RWPE1 (cell line): ENCODE measurements around the gene SNCAIP.

ENCODE experiments used
- CTCF ChIA-PET: fragments of 350-600 bp; sonication (Branson Sonifier 250); formaldehyde crosslinking; extraction: SDS; loops from one replicate; lab custom pipeline; 2021; lab: Yijun Ruan, JAX
- POLR2A ChIA-PET: fragments of 400-600 bp; formaldehyde crosslinking; extraction: SDS; loops from one replicate; lab custom pipeline; 2020; ENCODE audit warnings: antibody characterized with exemption; ENCODE audit not compliant: low non-redundant PET; lab: Yijun Ruan, JAX
- DNase-seq: peaks from one replicate; pipeline ENCODE4 v3.0.0; 2012; ENCODE audit warnings: low spot score
- H3K27ac ChIP-seq: fragments of 450-650 bp; 2 replicates; pipeline ENCODE4 v1.5.1; 2017
- TF ChIP-seq, protein P1 (sequence below): fragments of 450-650 bp; conservative IDR thresholded peaks from 2 replicates; pipeline ENCODE4 v1.5.1; 2017; ENCODE audit warnings: low read depth, mild to moderate bottlenecking

Gene SNCAIP

DNA sequence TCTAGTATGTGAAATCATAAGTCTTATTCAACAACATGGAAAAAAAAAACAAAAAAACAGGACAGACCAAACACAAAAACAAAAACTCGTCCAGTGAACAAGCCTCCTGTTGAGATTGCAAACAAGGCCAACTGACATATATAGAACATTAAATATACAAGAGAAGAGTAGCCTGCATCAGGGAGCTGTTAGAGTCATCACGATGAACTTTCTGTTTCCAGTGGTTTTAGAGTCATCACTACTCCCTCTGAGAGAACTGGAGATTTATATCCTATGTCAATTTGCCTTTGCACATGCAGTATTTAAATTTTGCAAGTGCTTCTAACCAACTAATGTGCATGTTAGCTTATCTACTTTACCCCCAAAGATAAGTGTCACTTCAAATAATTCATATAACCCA, 9.9 kb downstream of the SNCAIP start:
- H3K27ac ChIP-seq, result no peak overlapping the region
- ChIA-PET POLR2A (no interaction called here), CTCF (no interaction called here)
- TF ChIP-seq, protein P1, sequence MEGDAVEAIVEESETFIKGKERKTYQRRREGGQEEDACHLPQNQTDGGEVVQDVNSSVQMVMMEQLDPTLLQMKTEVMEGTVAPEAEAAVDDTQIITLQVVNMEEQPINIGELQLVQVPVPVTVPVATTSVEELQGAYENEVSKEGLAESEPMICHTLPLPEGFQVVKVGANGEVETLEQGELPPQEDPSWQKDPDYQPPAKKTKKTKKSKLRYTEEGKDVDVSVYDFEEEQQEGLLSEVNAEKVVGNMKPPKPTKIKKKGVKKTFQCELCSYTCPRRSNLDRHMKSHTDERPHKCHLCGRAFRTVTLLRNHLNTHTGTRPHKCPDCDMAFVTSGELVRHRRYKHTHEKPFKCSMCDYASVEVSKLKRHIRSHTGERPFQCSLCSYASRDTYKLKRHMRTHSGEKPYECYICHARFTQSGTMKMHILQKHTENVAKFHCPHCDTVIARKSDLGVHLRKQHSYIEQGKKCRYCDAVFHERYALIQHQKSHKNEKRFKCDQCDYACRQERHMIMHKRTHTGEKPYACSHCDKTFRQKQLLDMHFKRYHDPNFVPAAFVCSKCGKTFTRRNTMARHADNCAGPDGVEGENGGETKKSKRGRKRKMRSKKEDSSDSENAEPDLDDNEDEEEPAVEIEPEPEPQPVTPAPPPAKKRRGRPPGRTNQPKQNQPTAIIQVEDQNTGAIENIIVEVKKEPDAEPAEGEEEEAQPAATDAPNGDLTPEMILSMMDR, result no peak
- DNase-seq, result no peak

DNA sequence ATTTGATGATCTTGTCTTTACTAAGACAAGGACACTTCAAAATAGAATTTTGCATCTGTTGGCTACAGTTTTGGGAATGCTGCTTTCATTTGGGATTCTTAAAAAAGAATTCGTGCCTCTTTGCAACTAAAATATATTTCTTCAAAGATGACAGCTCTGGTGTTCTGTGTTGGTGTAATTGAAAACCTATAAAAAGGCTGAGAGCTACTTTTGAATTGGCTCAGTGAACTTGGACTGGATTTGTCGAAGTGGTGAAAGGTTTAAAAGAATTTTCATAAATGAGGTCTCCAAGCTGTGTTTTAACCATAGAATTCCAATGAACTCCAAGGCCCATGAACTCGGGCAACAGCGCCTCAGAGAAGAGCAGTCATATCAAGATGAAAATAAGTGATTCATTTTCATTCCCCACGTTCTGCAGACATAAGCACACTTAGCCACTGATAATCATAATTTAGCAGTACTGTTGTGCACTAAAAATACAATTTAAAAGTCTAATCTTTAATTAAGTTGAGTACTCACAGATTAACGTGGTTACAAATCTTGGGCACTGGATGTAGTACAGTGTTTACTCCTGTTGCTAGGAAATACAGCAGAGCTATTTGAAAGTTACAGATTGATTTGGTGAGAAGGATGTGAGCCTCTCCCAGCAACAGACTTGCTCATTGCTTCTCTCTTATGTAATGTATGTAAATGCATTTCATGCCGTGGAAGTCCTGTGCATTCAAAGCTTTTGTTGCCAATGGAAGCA, 10.9 kb downstream of the SNCAIP start:
- DNase-seq, result no peak
- TF ChIP-seq, protein P1, result no peak
- CTCF ChIA-PET, result interaction anchor here (0.7 kb wide), 1 partner anchor 1912 kb away, joined by 3 read pairs; no protein-coding TSS in a partner anchor
- POLR2A ChIA-PET, result no interaction called here
- no peak overlapping the region for H3K27ac ChIP-seq

DNA sequence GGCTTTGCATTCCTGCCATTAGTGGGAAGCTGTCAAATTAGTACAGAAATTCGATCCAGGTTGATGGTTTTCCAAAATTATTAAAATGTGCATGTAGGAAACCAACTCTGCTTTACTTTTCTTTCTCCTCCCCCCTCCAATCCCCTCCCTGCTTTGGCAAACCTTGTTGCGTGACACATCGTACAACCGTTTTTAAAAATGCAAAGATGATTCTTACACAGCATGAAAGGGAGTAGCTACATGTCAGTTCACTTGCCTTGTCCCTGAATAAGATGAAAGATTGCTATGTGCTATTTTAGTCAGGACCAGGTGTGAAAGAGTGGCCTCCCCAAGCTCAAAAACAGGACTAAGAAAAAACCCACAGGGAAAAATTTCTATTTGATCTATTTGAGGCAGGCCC, 11.7 kb downstream of the SNCAIP start:
- TF ChIP-seq, protein P1, result no peak
- POLR2A ChIA-PET, result no interaction called here
- H3K27ac ChIP-seq, result no peak overlapping the region
- CTCF ChIA-PET, result no interaction called here
- no peak for DNase-seq

DNA sequence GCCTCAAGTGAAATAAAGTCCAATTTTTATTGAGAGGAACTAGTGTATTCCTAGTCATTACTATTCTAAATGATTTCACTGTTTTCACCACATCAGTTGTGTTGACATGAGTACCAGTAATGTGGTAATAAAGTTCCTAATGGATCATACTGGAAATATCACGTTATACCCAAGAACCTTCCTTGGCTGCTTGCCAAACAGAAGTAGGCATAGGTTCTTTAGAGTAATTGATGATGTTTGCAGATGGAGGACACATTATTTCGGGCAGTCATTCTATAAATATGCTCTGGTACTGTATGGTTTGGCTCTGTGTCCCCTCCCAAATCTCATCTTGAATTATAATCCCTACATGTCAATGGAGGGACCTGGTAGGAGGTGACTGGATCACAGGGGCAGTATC, 15.1 kb downstream of the SNCAIP start:
- H3K27ac ChIP-seq, result no peak overlapping the region
- TF ChIP-seq, protein P1, result no peak
- no peak for DNase-seq
- ChIA-PET CTCF (no interaction called here), POLR2A (no interaction called here)

DNA sequence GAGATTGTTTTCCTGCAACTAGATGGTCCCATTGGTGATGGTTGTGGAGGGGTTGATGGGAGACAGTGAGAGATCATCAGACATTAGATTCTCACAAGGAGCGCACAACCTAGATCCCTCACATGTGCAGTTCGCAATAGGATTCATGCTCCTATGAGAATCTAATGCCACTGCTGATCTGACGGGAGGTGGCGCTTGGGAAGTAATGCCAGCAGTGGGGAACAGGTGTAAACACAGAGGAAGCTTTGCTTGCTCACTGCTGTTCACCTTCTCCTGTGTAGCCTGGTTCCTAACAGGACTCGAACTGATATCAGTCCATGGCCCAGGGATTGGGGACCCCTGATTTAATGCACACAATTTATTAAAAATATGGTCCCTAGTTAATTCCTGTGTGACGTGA, 18.8 kb downstream of the SNCAIP start:
- CTCF ChIA-PET, result interaction anchor here (0.7 kb wide), 1 partner anchor 209 kb away, joined by 3 read pairs; no protein-coding TSS in a partner anchor
- POLR2A ChIA-PET, result no interaction called here

DNA sequence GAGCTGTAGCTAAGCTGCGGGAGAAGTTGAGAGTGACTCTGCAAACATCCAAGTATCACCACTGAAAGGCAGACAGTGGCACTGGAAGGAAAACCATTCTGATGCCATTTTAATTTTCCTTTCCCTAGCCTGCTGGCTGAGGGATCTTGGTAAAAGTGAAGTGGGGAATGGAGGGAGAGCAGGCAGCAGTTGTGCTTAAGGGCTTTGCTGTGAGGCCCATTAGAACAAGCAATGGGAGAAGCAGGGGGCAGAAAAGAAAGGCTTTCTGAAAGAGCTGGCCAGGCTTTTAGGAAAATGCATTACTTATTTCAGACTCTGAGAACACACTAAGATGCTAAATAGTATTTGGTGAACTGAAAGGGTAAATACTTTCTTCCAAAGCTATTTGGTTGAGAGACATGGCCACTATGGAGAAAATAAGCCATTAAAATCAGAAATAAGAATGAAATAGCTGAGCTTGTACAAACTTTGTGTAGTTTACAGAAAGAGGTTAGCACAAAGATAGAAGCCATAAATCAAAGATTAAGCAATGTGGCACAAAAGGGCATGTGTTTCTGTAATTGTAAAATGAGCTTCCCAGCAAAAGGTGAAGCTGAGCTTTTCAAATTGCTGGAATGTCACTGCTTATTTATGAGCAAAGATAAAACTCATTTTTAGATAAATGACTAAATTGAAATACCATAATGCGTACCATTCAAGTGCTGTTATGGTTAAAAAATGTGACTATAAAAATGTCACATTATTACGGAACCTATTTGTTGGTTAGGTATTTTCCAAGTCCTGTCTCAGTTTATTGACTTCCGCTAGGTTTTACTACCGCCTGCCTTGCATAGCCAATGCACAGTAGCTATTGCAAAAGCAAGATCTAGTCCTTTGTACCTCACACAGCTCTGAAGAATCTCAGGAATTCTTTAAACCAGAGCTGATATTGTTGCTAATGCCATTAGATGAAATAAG, 20.8 kb downstream of the SNCAIP start:
- ChIA-PET CTCF (interaction anchor here (0.6 to 0.7 kb wide), 2 partner anchors 83 to 565 kb away, joined by 3 to 5 read pairs; no protein-coding TSS in a partner anchor), POLR2A (no interaction called here)
- no peak for DNase-seq
- no peak overlapping the region for H3K27ac ChIP-seq
- TF ChIP-seq, protein P1, result no peak

More for the DNA sequence above, 18.8 kb downstream of the SNCAIP start:
- TF ChIP-seq, protein P1, result no peak
- DNase-seq, result no peak
- H3K27ac ChIP-seq, result no peak overlapping the region
